ENCODE data around the gene CFAP61. TPM values are rescaled to one million over a fixed set of nuclear protein-coding genes. Genes with fewer than 3 reads are reported as not detected.

The CFAP61 gene
- total RNA-seq, 1 experiment from 2014 or later: 0.28 TPM

GRCh38 chr20:20393207-20394120 is 341.1 kb downstream of the CFAP61 start:
- no peak for ATAC-seq
- BruUV-seq (replicated peaks): no TSS peak
- intact Hi-C loops (cut with micrococcal nuclease; ENCODE audit: unreplicated experiment): no loop called here
- no peaks in the 10 kb centered on the region for H3K27me3 ChIP-seq (ENCODE audit: control insufficient read depth, insufficient read depth, low read length)
- no peak overlapping the region for H3K27ac ChIP-seq (ENCODE audit: low read length)
- no peaks in the 10 kb centered on the region for H3K4me1 ChIP-seq (ENCODE audit: control insufficient read depth, insufficient read depth, low read length)
- no peaks in the 10 kb centered on the region for H3K36me3 ChIP-seq (ENCODE audit: control insufficient read depth, insufficient read depth, low read length)
- no peak for TF ChIP-seq SIN3A (IDR thresholded peaks at IDR 0.05; ENCODE audit: borderline replicate concordance, insufficient read depth, low read depth, low read length)
- TF ChIP-seq REST (IDR thresholded peaks at IDR 0.05; ENCODE audit: insufficient read depth in 1 of 2, low read depth in 2 of 2, low read length in 1 of 2): no peak
- no peak for TF ChIP-seq POLR2AphosphoS5 (IDR thresholded peaks at IDR 0.05; ENCODE audit: low read depth, low read length)
- TF ChIP-seq CTCF (IDR thresholded peaks at IDR 0.05): no peak
- no peak for TF ChIP-seq TCF7L2 (IDR thresholded peaks at IDR 0.05; ENCODE audit: low read depth, low read length)
- in situ Hi-C loops (cut with HindIII; ENCODE audit: low pct_unique_long_range_greater_than_20kb, low sequenced_read_pairs): no loop called here
- no peak overlapping the region for H3K4me3 ChIP-seq (ENCODE audit: low read depth in 2 of 2, low read length in 2 of 2)
- DNase-seq (ENCODE audit: low read depth, low spot score): no peak
- ChIA-PET CTCF (no interaction called here), POLR2A (no interaction called here)
- no peaks in the 10 kb centered on the region for H3K9me3 ChIP-seq (ENCODE audit: control insufficient read depth, insufficient read depth, low read depth, low read length)

- no peak for DNase-seq (ENCODE audit: low read depth, low spot score)
- CTCF ChIA-PET: no interaction called here
- Histone ChIP-seq H3K27me3 (ENCODE audit: control insufficient read depth, insufficient read depth, low read length) (no peaks in the 10 kb centered on the region), H3K4me1 (ENCODE audit: control insufficient read depth, insufficient read depth, low read length) (no peaks in the 10 kb centered on the region), H3K27ac (ENCODE audit: low read length) (no peak overlapping the region), H3K4me3 (ENCODE audit: low read depth in 2 of 2, low read length in 2 of 2) (no peak overlapping the region), H3K9me3 (ENCODE audit: control insufficient read depth, insufficient read depth, low read depth, low read length) (no peaks in the 10 kb centered on the region), H3K36me3 (ENCODE audit: control insufficient read depth, insufficient read depth, low read length) (no peaks in the 10 kb centered on the region)
- intact Hi-C loops (cut with micrococcal nuclease; ENCODE audit: unreplicated experiment) (no loop called here), in situ Hi-C loops (cut with HindIII; ENCODE audit: low pct_unique_long_range_greater_than_20kb, low sequenced_read_pairs) (no loop called here)
- TF ChIP-seq REST (IDR thresholded peaks at IDR 0.05; ENCODE audit: insufficient read depth in 1 of 2, low read depth in 2 of 2, low read length in 1 of 2) (no peak), TCF7L2 (IDR thresholded peaks at IDR 0.05; ENCODE audit: low read depth, low read length) (no peak), CTCF (IDR thresholded peaks at IDR 0.05) (no peak), SIN3A (IDR thresholded peaks at IDR 0.05; ENCODE audit: borderline replicate concordance, insufficient read depth, low read depth, low read length) (no peak), POLR2AphosphoS5 (IDR thresholded peaks at IDR 0.05; ENCODE audit: low read depth, low read length) (no peak)
- POLR2A ChIA-PET: no interaction called here
- no peak for ATAC-seq
- no TSS peak for BruUV-seq (replicated peaks)
These were observed 342.8 kb downstream of the CFAP61 start for GRCh38 chr20:20395087-20395486.
